ENCODE data around the gene MAPKAP1. TPM values are rescaled to one million over a fixed set of nuclear protein-coding genes. Genes with fewer than 3 reads are reported as not detected.
A peak's percentile ranks its signal among the peaks of the same experiment; 100 is the strongest.

The MAPKAP1 gene
- total RNA-seq, 6 donors from 2014 or later = 60.8 to 84.0 (median 71.5) TPM

DNA sequence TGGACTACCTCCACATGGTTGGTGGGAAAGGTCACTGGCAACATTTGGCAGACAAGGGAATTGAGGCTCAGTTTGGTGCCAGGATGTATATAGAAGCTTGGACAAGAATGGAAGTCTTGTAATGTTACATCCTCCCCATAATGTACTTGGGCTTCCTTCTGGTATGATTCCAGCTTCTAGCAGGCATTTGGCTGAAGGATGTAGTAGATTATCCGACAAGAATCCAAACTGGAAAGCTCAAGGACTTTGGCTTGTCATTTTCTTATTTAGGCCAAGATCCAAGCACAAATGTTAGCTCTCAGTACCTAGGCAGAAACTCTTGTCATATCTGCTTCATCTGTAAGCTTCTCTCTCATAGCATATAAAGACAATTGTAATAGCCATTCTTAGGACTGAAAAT is 209.1 kb downstream of the MAPKAP1 start:
- no peaks in the 10 kb centered on the region for H3K4me1 ChIP-seq
- WGBS, 2 donors = 67 to 78% methylated on average over 1 of the region's 1 CpG
- TF ChIP-seq POLR2AphosphoS5 (IDR thresholded peaks at IDR 0.05) = no peak
- no peaks in the 10 kb centered on the region for H3K36me3 ChIP-seq
- ATAC-seq (ENCODE audit: low FRiP score in 2 of 2) = no peak
- no peak overlapping the region for H3K27ac ChIP-seq
- DNase-seq = no peak
- no peak overlapping the region for H3K4me3 ChIP-seq
- no peaks in the 10 kb centered on the region for H3K27me3 ChIP-seq
- H3K9me3 ChIP-seq = no peaks in the 10 kb centered on the region

DNA sequence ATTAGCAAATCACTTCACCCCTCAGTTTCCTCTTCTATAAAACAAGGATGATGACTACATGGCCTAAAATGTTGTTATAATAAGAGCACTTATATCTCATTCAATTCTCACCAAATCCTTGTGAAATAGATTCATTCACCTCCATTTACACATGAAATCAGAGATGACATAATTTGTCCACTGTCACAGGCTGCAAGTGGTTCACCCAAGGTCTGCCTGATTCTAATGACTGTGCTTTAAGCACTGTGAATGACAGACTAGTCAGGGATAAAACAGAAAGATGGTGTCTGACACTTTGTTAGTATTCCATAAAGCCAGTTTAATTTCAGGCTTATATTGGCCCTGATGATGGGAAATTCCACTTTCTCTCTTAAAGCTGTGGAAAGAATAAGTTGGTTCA is 209.5 kb downstream of the MAPKAP1 start:
- Histone ChIP-seq H3K9me3 (no peaks in the 10 kb centered on the region), H3K27ac (no peak overlapping the region), H3K4me1 (no peaks in the 10 kb centered on the region), H3K27me3 (no peaks in the 10 kb centered on the region), H3K36me3 (no peaks in the 10 kb centered on the region), H3K4me3 (no peak overlapping the region)
- no peak for TF ChIP-seq POLR2AphosphoS5 (IDR thresholded peaks at IDR 0.05)
- TF ChIP-seq EP300 (IDR thresholded peaks at IDR 0.05) = no peak
- TF ChIP-seq POLR2A (IDR thresholded peaks at IDR 0.05) = no peak
- TF ChIP-seq, protein P1, sequence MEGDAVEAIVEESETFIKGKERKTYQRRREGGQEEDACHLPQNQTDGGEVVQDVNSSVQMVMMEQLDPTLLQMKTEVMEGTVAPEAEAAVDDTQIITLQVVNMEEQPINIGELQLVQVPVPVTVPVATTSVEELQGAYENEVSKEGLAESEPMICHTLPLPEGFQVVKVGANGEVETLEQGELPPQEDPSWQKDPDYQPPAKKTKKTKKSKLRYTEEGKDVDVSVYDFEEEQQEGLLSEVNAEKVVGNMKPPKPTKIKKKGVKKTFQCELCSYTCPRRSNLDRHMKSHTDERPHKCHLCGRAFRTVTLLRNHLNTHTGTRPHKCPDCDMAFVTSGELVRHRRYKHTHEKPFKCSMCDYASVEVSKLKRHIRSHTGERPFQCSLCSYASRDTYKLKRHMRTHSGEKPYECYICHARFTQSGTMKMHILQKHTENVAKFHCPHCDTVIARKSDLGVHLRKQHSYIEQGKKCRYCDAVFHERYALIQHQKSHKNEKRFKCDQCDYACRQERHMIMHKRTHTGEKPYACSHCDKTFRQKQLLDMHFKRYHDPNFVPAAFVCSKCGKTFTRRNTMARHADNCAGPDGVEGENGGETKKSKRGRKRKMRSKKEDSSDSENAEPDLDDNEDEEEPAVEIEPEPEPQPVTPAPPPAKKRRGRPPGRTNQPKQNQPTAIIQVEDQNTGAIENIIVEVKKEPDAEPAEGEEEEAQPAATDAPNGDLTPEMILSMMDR (IDR thresholded peaks at IDR 0.05) = no peak
- DNase-seq (no peak), ATAC-seq (ENCODE audit: low FRiP score in 2 of 2) (no peak)

DNA sequence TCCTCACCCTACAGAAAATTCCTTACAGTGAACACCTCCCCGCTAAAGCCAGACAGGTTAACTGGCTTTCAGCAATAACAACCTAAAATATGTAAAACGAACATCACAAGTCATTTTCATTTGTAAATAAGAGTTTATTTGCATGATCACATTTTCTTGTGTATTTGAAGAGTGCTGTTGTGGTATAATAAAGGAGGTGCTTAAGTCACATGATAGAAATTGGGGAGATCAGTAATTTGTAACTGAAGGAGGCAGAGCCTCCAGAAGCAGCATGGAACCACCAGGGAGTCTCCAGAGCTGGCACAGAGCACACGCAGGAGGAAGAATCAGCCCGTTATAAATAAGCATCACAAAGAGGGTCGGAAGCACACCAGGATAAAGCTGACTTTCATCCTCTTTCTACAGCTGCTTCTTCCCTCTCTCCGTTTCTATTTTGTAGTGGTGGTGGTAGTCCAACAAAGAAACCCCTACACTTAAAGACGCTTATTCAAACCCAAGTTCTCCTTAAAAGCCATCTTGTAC is 210.6 kb downstream of the MAPKAP1 start:
- H3K9me3 ChIP-seq = no peaks in the 10 kb centered on the region
- no peaks in the 10 kb centered on the region for H3K4me1 ChIP-seq
- ATAC-seq (ENCODE audit: low FRiP score in 2 of 2) (no peak), DNase-seq (no peak)
- H3K27ac ChIP-seq = no peak overlapping the region
- H3K4me3 ChIP-seq = no peak overlapping the region
- H3K36me3 ChIP-seq = no peaks in the 10 kb centered on the region
- TF ChIP-seq, protein P1 (IDR thresholded peaks at IDR 0.05) = no peak
- TF ChIP-seq POLR2AphosphoS5 (IDR thresholded peaks at IDR 0.05) (no peak), EP300 (IDR thresholded peaks at IDR 0.05) (no peak), POLR2A (IDR thresholded peaks at IDR 0.05) (no peak)
- H3K27me3 ChIP-seq = no peaks in the 10 kb centered on the region
- WGBS, 2 donors = 91 to 95% methylated on average over 7 of the region's 7 CpGs

DNA sequence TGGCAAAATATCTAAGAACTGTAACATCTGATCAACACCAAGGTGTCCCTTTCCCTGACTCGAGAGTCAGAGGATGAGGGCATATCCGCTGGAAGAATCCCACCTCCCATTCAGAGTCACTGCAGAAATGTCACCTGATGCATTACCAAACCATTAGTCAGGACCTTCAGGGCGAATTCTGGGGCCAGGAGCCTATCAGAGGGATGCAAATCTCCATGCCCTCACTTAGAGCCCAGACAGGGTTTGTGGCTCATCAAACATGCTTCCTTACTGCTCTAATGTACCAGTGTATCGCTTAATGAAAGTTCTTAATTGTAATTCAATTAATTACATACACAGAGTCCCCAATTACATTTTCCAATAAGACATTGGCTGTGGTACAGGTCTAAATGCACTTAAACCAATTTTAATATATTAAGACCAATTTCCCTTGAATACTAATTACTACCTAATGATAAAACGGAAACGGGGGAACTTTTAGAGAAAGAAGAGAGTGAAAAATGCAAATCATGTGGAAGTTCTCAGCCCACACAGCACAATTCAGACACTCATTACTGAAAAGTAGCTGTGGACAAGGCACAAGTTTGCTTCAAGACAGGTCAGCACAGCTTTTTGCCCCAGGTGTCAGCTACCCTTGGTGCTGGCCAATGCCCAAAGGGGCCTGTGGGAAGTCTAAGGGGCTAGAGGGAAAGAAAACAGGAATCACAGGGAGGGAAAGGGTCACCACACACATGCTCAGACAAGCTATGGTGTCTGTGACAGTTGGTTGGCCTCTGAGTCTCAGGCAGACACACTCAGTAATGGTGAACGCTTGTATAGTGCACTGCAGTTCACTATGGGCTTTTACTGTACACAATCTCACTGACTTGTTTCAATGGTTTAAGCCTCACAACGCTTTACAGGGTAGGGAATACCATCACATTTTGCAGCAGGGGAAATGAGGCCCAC is 211.6 kb downstream of the MAPKAP1 start:
- DNase-seq (no peak), ATAC-seq (ENCODE audit: low FRiP score in 2 of 2) (no peak)
- Histone ChIP-seq H3K27me3 (no peaks in the 10 kb centered on the region), H3K4me1 (no peaks in the 10 kb centered on the region), H3K36me3 (no peaks in the 10 kb centered on the region), H3K27ac (no peak overlapping the region), H3K4me3 (no peak overlapping the region), H3K9me3 (no peaks in the 10 kb centered on the region)
- TF ChIP-seq POLR2AphosphoS5 (IDR thresholded peaks at IDR 0.05) (no peak), EP300 (IDR thresholded peaks at IDR 0.05) (no peak)
- WGBS, 2 donors = 77 to 95% methylated on average over 6 to 8 of the region's 8 CpGs

DNA sequence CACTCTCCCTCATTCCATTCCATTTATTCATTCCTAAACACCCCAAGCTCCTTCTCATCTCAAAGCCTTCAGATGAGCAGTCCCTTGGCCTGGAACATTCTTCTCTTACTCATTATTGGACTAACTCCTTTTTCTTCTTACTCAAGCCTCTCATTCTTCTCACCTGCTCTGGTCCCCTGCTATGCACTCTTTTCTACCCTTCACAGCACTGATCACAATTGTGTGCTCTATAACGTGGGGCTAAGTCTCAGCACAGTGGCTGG is 212.4 kb downstream of the MAPKAP1 start:
- Histone ChIP-seq H3K9me3 (no peaks in the 10 kb centered on the region), H3K4me1 (no peaks in the 10 kb centered on the region), H3K4me3 (no peak overlapping the region), H3K27ac (no peak overlapping the region), H3K27me3 (no peaks in the 10 kb centered on the region), H3K36me3 (no peaks in the 10 kb centered on the region)
- TF ChIP-seq POLR2A (IDR thresholded peaks at IDR 0.05) = no peak
- no peak for TF ChIP-seq EP300 (IDR thresholded peaks at IDR 0.05)
- TF ChIP-seq, protein P1 (IDR thresholded peaks at IDR 0.05) = no peak
- TF ChIP-seq POLR2AphosphoS5 (IDR thresholded peaks at IDR 0.05) = no peak
- ATAC-seq (ENCODE audit: low FRiP score in 2 of 2) (peak in 1 of 2 donors; percentile 27), DNase-seq (no peak)
- 89 to 96% methylated on average over 1 of the region's 1 CpG for WGBS, 2 donors
